Measurements from ENCODE around the gene ATP1B4.

ATP1B4 gene

DNA sequence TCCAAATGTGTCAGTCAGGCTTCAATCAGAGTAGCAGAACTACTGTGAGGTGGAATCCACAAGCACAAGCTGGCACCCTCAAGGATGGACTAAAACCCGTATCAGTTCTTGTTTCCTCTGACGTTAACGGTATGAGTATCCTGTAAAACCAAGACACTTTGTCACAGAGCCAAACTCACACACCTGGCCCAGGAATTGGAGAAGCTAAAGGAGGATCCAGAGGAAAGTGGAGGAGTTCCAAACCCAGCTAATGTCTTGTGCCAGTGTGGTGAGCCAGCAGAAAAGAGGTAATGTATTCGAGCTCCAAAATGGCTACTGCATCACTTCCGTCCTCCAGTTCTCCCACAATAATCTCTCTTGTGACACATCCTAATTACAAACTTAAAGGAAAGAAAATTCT lies 44.7 kb downstream of the ATP1B4 start:
- DNase-seq, result no peak
- TF ChIP-seq POLR2A (IDR thresholded peaks at IDR 0.05; ENCODE audit: low read length) (no peak), GATA1 (IDR thresholded peaks at IDR 0.05; ENCODE audit: low read depth, low read length) (no peak)

DNA sequence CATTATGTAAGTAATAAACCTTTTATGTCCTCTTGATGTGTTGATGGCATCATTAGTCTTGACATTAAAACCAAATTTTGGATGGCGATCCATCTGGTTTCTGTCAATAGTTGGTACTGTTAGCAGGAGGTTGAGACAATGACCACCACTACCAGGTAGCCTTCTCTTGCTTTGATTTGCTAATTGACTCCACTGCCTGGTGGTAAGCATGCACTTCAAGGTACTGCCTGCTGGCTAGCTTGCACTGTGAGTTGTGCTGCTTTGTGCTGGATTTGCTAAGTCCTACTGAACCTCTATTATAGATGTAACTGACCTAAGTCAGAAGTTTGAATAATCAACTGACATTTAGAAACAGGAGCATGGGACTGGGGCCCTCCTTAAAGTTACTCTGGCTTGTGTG lies 46.3 kb downstream of the ATP1B4 start:
- no peak for DNase-seq
- TF ChIP-seq GATA1 (IDR thresholded peaks at IDR 0.05; ENCODE audit: low read depth, low read length), result no peak
- no peak for TF ChIP-seq POLR2A (IDR thresholded peaks at IDR 0.05; ENCODE audit: low read length)

DNA sequence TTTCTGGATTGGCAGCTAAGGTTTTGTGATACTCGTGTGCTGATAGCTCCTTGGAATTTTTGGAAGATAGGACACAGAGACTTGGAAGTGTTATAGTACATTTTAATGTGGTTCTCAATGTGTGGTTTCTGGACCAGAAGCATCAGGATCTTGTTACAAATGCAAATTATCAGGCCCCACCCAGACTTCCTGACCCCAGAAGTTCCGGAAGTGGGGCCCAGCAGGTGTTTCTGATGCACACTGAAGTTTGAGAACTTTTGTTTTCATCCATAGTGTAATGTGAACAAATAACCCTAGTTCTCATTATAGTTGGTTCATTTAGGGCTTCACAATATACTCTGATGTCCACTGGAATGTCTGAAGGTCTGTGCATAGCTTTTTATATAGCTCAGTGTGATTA lies 57.6 kb downstream of the ATP1B4 start:
- TF ChIP-seq GATA1 (IDR thresholded peaks at IDR 0.05; ENCODE audit: low read depth, low read length) (no peak), POLR2A (IDR thresholded peaks at IDR 0.05; ENCODE audit: low read length) (no peak)
- no peak for DNase-seq

DNA sequence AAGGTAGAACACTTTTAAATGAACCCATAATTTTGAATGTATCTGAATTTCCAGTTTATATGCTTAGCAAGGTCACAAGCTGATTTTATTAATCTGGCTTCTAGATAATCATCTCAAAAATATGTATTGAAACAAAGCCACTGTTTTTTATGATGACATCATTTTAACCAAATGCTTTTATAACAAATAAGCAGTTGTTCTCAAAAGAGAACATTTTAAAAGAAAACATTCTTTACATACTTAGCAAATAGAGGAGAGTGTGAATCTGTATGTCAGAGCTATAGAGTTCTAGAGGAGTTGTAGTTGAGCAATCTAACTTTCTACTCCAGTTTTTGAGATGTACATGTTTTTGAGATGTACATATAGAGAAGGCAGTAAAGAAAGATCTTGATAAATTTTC lies 64.7 kb downstream of the ATP1B4 start:
- DNase-seq, result no peak
- TF ChIP-seq POLR2A (IDR thresholded peaks at IDR 0.05; ENCODE audit: low read length) (no peak), GATA1 (IDR thresholded peaks at IDR 0.05; ENCODE audit: low read depth, low read length) (no peak)

DNA sequence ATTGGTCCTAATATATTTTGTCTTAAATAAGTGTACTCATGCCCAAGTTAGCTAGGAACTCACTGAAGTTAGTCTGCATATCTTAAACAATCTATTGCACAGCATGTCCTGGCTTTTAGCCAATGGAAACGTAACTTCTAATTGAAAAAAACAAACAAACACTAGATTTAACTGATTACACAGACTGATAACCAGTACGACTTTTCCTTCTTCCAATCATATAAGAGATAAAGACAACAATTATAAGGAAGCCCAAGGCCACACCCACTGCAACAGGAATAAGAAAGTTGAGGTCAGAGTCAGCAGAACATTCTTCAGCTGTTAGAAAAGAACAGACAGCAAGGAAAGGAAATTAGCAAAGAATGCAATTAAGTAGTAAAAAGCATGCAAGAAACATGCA lies 66.4 kb downstream of the ATP1B4 start:
- peak; percentile 6 to 13 for DNase-seq
- TF ChIP-seq POLR2A (IDR thresholded peaks at IDR 0.05; ENCODE audit: low read length), result no peak
- no peak for TF ChIP-seq GATA1 (IDR thresholded peaks at IDR 0.05; ENCODE audit: low read depth, low read length)

DNA sequence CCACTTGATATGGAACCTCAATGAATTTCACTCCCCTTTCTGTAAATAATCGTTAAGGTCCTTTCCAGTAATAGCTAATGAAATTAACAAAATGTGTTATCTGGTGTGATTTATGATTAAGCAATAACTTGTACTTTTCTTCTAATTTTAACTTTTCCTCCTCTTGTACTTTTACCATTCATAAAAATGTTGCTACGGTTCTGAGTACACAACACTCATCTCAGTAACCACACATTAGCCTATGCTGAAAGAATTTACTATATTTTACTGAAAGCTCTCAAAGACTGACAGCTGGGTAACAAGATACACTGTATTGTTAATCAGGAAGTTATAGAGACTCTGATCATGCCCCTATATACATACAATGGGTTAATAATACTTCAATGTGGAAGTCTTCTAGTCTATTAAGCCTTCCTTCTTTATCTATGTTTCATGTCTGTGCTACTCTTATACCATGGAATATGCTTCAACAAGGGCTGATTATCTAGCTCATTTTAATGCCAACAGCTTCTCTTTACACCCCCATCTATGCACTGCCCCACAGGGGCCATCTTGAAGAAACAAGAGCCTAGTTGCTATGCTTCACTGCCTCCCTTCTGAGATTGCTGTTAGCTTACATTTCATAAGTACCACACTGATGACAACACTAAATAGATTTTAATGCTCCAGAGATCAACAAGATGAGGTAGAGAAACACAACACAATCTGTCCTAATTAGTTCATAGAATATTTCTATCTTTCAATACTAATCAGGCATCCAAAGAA lies 68.1 kb downstream of the ATP1B4 start:
- TF ChIP-seq GATA1 (IDR thresholded peaks at IDR 0.05; ENCODE audit: low read depth, low read length) (no peak), POLR2A (IDR thresholded peaks at IDR 0.05; ENCODE audit: low read length) (no peak)

More for the DNA sequence above, 68.1 kb downstream of the ATP1B4 start:
- DNase-seq, result no peak

Data from erythroblast (primary cell).